Gastrocnemius medialis (tissue), 4 donors: ENCODE results near the gene TMEM167A. TPM values are rescaled to one million over a fixed set of nuclear protein-coding genes. Genes with fewer than 3 reads are reported as not detected.

Experiments
- ATAC-seq, 2 donors: fragments of 150-250 bp; one replicate each; pipeline ENCODE4 v1.9.1; 2016
- DNase-seq, 2 donors: peaks; one replicate each; pipeline ENCODE4 v3.0.0-alpha.2; 2019
- H3K27ac ChIP-seq, 4 donors: fragments of 200-600 bp; sonication (generic); 1 replicate in 1 of 4; 2 replicates in 3 of 4; pipeline ENCODE4 v1.5.1; 2016 to 2018; ENCODE audit warnings: mild to moderate bottlenecking in 2 of 4, moderate library complexity in 1 of 4
- H3K27me3 ChIP-seq, 3 donors: fragments of 200-600 bp; sonication (generic) in 2 of 3; 1 replicate in 1 of 3; 2 replicates in 2 of 3; pipeline versions ENCODE4 v1.5.1 to v1.6.0; 2016 to 2019; ENCODE audit warnings: mild to moderate bottlenecking in 1 of 3, moderate library complexity in 1 of 3
- H3K36me3 ChIP-seq, 2 donors: fragments of 200-600 bp; sonication (generic) in 1 of 2; one replicate each; pipeline ENCODE4 v1.5.1; 2017 to 2018
- H3K4me1 ChIP-seq, 2 donors: fragments of 200-600 bp; sonication (generic) in 1 of 2; one replicate each; pipeline ENCODE4 v1.5.1; 2016 to 2017; ENCODE audit warnings: mild to moderate bottlenecking in 2 of 2
- H3K4me3 ChIP-seq, 4 donors: fragments of 200-600 bp; sonication (generic) in 3 of 4; 1 replicate in 1 of 4; 2 replicates in 3 of 4; pipeline ENCODE4 v1.5.1; 2016 to 2019; ENCODE audit warnings: mild to moderate bottlenecking in 2 of 4
- H3K9me3 ChIP-seq, 3 donors: fragments of 200-600 bp; sonication (generic) in 2 of 3; 1 replicate in 1 of 3; 2 replicates in 2 of 3; pipeline ENCODE4 v1.5.1; 2016 to 2019
- CTCF ChIP-seq, 5 experiments: fragments of 450-650 bp in 3 of 5; fragments of 200-600 bp in 2 of 5; sonication (generic) in 2 of 5; IDR thresholded peaks in 4 of 5; conservative IDR thresholded peaks in 1 of 5; 1 replicate in 4 of 5; 2 replicates in 1 of 5; pipeline ENCODE4 v1.5.1; 2016 to 2019; ENCODE audit warnings: antibody characterized with exemption in 5 of 5, mild to moderate bottlenecking in 3 of 5, moderate library complexity in 3 of 5
- POLR2A ChIP-seq, 2 donors: fragments of 450-650 bp; IDR thresholded peaks; one replicate each; pipeline ENCODE4 v1.6.1; 2017; ENCODE audit warnings: antibody characterized with exemption in 2 of 2, mild to moderate bottlenecking in 2 of 2, moderate library complexity in 2 of 2
- in situ Hi-C, 4 donors: fragments of 200-750 bp; cut with MboI; loops; one replicate each; pipeline versions ENCODE4 v1.15.0 to v1.8.0; 2017; ENCODE audit warnings: low sequenced_read_pairs in 4 of 4
- intact Hi-C: fragments of 100-400 bp; cut with DNase I; formaldehyde crosslinking; loops from one replicate; pipeline ENCODE4 v1.15.1; 2023; ENCODE audit warnings: low total_unique reads
- total RNA-seq, 4 donors: library from RNA; depleted of rRNA; stranded (reverse); fragments of >200 nt; gene quantifications; one replicate each; pipeline versions ENCODE4 v1.1.0 to v1.2.3, GENCODE V29; 2016

Gene TMEM167A
- total RNA-seq, 4 donors from 2014 or later: 16.5 to 24.6 (median 20.0) TPM

- in situ Hi-C loops (no loop called here), intact Hi-C loops (no loop called here)
- Histone ChIP-seq H3K4me1 (no peaks in the 10 kb centered on the region), H3K9me3 (peaks cover 0 to 5% (median 0%) of the 10 kb centered on the region in 3 donors), H3K36me3 (no peaks in the 10 kb centered on the region), H3K27ac (no peak overlapping the region), H3K27me3 (no peaks in the 10 kb centered on the region), H3K4me3 (no peak overlapping the region)
- DNase-seq (no peak), ATAC-seq (no peak)
- TF ChIP-seq CTCF (IDR thresholded peaks at IDR 0.05 in 4 of 5, conservative IDR thresholded peaks at IDR 0.05 in 1 of 5) (no peak), POLR2A (IDR thresholded peaks at IDR 0.05) (no peak)
Observed at GRCh38 chr5:83118976-83119375, 41.8 kb upstream of the TMEM167A start.

- peaks cover 0 to 5% (median 0%) of the 10 kb centered on the region in 3 donors for H3K9me3 ChIP-seq
- no peak for TF ChIP-seq CTCF (IDR thresholded peaks at IDR 0.05 in 4 of 5, conservative IDR thresholded peaks at IDR 0.05 in 1 of 5)
- H3K4me3 ChIP-seq: no peak overlapping the region
- no peak overlapping the region for H3K27ac ChIP-seq
- H3K27me3 ChIP-seq: no peaks in the 10 kb centered on the region
- in situ Hi-C loops (no loop called here), intact Hi-C loops (no loop called here)
- no peak for ATAC-seq
- H3K4me1 ChIP-seq: no peaks in the 10 kb centered on the region
- no peak for DNase-seq
- H3K36me3 ChIP-seq: no peaks in the 10 kb centered on the region
Observed at GRCh38 chr5:83118471-83118870, 41.3 kb upstream of the TMEM167A start.

GRCh38 chr5:83115816-83116215 lies 38.6 kb upstream of the TMEM167A start:
- Histone ChIP-seq H3K27ac (no peak overlapping the region), H3K4me1 (no peaks in the 10 kb centered on the region), H3K36me3 (no peaks in the 10 kb centered on the region), H3K9me3 (peaks cover 0 to 5% (median 0%) of the 10 kb centered on the region in 3 donors), H3K27me3 (no peaks in the 10 kb centered on the region), H3K4me3 (no peak overlapping the region)
- TF ChIP-seq POLR2A (IDR thresholded peaks at IDR 0.05) (no peak), CTCF (IDR thresholded peaks at IDR 0.05 in 4 of 5, conservative IDR thresholded peaks at IDR 0.05 in 1 of 5) (no peak)
- no peak for DNase-seq
- no peak for ATAC-seq
- intact Hi-C loops (no loop called here), in situ Hi-C loops (no loop called here)

GRCh38 chr5:83109380-83109779 lies 32.2 kb upstream of the TMEM167A start:
- intact Hi-C loops: no loop called here
- TF ChIP-seq CTCF (IDR thresholded peaks at IDR 0.05 in 4 of 5, conservative IDR thresholded peaks at IDR 0.05 in 1 of 5): no peak
- TF ChIP-seq POLR2A (IDR thresholded peaks at IDR 0.05): no peak
- Histone ChIP-seq H3K9me3 (no peaks in the 10 kb centered on the region), H3K4me3 (no peak overlapping the region), H3K27ac (no peak overlapping the region), H3K4me1 (no peaks in the 10 kb centered on the region), H3K36me3 (no peaks in the 10 kb centered on the region), H3K27me3 (no peaks in the 10 kb centered on the region)
- ATAC-seq (no peak), DNase-seq (no peak)
- in situ Hi-C loops: no loop called here

- TF ChIP-seq CTCF (IDR thresholded peaks at IDR 0.05 in 4 of 5, conservative IDR thresholded peaks at IDR 0.05 in 1 of 5): no peak
- TF ChIP-seq POLR2A (IDR thresholded peaks at IDR 0.05): no peak
- H3K4me3 ChIP-seq: no peak overlapping the region
- no peaks in the 10 kb centered on the region for H3K9me3 ChIP-seq
- ATAC-seq: no peak
- H3K27me3 ChIP-seq: no peaks in the 10 kb centered on the region
- H3K36me3 ChIP-seq: no peaks in the 10 kb centered on the region
- no peak for DNase-seq
- no peak overlapping the region for H3K27ac ChIP-seq
- in situ Hi-C loops: no loop called here
- intact Hi-C loops: no loop called here
- no peaks in the 10 kb centered on the region for H3K4me1 ChIP-seq
Observed at GRCh38 chr5:83107692-83108420, 30.7 kb upstream of the TMEM167A start.
